Brain pericyte (primary cell): ENCODE data around the gene NOMO2.
"Not testable (repeated sequence)": the region's sequence is repeated elsewhere in the genome, so short reads cannot be mapped to it uniquely, and the experiment has no call there.

ENCODE experiments used
- DNase-seq: peaks from one replicate; pipeline ENCODE4 v3.0.0-alpha.2; 2012; ENCODE audit warnings: low read depth, low spot score

The NOMO2 gene

GRCh38 chr16:18561727-18562314 is at the start of gene NOMO2:
Gene NOMO2 (minus strand): TSS chr16:18562097. CDS start chr16:18562040, 57 bp downstream.
- DNase-seq: not testable (repeated sequence)

DNA sequence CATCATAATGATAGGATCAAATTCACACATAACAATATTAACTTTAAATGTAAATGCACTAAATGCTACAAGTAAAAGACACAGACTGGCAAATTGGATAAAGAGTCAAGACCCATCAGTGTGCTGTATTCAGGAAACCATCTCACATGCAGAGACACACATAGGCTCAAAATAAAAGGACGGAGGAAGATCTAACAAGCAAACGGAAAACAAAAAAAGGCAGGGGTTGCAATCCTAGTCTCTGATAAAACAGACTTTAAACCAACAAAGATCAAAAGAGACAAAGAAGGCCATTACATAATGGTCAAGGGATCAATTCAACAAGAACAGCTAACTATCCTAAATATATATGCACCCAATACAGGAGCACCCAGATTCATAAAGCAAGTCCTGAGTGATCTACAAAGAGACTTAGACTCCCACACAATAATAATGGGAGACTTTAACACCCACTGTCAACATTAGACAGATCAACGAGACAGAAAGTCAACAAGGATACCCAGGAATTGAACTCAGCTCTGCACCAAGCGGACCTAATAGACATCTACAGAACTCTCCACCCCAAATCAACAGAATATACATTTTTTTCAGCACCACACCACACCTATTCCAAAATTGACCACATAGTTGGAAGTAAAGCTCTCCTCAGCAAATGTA is 48.4 kb upstream of the NOMO2 start:
- DNase-seq: not testable (repeated sequence)

GRCh38 chr16:18608271-18608670 is 46.4 kb upstream of the NOMO2 start:
- DNase-seq: not testable (repeated sequence)

- not testable (repeated sequence) for DNase-seq
Measured at GRCh38 chr16:18603572-18604246, 41.8 kb upstream of the NOMO2 start.

- not testable (repeated sequence) for DNase-seq
Measured at GRCh38 chr16:18598582-18598981, 36.7 kb upstream of the NOMO2 start.

GRCh38 chr16:18597734-18598133 is 35.8 kb upstream of the NOMO2 start:
- DNase-seq: not testable (repeated sequence)

GRCh38 chr16:18597319-18597718 is 35.4 kb upstream of the NOMO2 start:
- not testable (repeated sequence) for DNase-seq

- DNase-seq: not testable (repeated sequence)
Measured at GRCh38 chr16:18595796-18596195, 33.9 kb upstream of the NOMO2 start.

DNA sequence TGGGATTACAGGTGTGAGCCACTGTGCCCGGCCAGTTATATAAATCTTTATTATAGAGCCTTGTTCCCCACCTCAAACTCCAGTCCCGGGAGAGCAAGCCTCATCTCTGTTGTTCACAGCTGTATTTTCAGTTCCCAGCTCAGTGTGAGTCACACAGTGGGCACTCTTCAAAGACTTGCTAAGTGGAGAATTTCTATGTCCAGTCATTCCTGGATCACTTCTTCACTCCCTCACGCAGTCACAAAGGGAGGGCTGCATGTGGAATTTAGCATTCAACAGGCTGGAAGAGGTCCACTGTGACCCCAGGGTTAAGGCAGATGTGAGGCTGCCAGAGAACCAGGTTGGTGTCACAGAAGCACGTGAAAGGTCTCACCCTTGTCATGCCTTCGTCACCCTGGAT is 33.0 kb upstream of the NOMO2 start:
- DNase-seq: not testable (repeated sequence)

DNA sequence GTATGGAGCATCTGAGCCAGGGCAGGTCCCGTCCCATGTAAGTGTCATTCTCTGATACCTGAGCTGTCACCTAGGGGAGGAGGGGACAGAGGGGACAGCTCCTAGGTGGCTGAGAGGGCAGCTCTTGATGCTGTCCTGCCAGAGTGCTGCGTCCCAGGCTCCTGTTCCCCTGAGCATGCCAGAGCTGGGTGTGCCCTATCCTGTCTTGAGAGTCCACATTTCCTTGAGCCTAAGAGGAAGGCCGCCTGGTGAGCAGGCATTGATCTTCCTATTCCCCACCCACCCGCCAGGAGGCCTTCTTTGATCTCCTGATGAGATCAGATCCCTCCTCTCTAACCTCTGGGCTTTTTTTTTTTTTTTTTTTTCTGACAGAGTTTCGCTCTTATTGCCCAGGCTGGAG is 32.0 kb upstream of the NOMO2 start:
- not testable (repeated sequence) for DNase-seq

DNA sequence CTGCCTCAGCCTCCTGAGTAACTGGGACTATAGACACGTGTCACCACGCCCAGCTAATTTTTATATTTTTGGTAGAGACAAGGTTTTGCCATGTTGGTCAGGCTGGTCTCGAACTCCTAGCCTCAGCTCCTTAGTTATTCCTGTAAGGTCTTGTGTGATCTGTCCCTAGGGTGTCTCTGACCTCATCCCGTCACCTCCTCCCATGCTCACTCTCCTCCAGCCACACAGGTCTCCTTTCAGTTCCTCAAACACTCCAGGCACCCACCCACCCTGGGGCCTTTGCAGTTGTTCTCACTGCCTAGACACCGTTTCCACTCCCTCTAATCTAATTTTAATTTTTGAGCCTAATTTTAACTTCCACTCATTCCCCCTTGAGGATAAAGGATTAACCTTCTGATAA is 31.1 kb upstream of the NOMO2 start:
- DNase-seq: not testable (repeated sequence)

- DNase-seq: not testable (repeated sequence)
Measured at GRCh38 chr16:18591908-18592307, 30.0 kb upstream of the NOMO2 start.

DNA sequence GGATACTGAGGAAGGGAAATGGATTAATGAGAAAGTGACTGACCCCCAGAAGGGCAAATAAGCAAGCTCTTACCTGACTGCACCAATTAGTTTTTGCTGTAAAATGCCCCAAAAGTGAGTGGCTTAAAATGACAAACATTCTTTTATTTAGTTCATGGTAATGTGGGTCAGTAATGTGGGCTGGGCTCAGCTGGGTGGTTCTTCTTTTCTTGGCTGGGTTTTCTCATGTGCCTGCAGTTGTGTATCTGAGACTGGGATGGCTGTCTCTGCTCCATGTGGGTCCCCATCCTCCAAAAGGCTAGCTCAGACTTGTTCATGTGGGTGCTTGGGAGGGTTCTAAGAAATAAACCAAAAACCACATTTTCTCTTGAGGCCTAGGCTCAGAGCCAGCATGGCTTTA is 29.5 kb upstream of the NOMO2 start:
- DNase-seq: not testable (repeated sequence)

GRCh38 chr16:18589806-18590205 is 27.9 kb upstream of the NOMO2 start:
- DNase-seq: not testable (repeated sequence)

- DNase-seq: not testable (repeated sequence)
Measured at GRCh38 chr16:18586560-18587540, 25.0 kb upstream of the NOMO2 start.

DNA sequence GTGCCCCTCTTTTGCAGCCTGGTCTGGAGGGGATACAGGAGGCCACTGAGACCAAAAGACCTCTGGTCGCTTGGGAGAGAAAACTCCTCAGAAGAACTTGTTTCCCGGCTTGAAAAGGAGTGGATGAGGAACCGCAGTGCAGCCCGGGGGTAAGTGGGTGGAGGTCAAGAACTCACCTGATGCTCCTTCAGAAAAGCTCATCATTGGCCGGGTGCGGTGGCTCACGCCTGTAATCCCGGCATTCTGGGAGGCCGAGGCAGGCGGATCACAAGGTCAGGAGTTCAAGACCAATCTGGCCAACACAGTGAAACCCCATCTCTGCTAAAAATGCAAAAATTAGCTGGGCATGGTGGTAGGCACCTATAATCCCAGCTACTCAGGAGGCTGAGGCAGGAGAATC is 23.9 kb upstream of the NOMO2 start:
- DNase-seq: not testable (repeated sequence)

DNA sequence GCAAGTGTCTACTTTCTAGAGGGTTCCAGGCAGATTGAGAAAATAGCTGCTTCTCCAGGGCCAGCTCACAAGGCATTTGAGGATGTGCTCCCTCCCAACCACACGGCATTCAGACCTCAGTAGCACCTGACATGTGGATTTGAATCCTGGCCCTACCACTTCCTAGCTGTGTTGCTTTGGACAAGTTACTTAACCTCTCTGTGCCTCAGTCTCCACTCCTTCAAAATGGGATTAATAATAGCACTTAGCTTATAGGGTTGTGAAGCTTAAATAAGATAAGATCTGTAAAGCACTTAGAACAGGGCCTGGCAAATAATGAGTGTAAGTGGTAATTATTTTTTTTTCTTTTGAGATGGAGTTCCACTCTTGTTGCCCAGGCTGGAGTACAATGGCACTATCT is 21.0 kb upstream of the NOMO2 start:
- DNase-seq: no peak

GRCh38 chr16:18580396-18580795 is 18.5 kb upstream of the NOMO2 start:
- not testable (repeated sequence) for DNase-seq

DNA sequence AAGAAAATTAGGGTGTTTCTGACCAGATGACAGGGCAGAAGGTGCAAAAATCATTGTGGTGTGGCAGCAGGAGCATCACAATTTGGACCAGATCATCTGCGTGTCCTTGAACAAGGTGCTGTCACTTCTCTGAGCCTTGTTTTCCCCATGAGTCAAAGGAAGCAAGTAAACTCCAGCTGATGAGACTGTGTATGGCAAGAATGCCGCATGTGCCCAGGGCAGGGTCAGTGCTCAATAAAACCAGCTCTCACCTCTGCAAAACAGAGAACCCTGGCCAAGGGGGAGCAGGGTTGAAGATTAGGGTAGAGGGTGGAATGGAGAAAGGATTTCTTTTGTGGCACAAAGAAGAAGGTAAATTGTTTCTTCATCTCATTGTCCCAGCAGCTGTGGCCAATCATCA is 17.4 kb upstream of the NOMO2 start:
- DNase-seq: not testable (repeated sequence)

DNA sequence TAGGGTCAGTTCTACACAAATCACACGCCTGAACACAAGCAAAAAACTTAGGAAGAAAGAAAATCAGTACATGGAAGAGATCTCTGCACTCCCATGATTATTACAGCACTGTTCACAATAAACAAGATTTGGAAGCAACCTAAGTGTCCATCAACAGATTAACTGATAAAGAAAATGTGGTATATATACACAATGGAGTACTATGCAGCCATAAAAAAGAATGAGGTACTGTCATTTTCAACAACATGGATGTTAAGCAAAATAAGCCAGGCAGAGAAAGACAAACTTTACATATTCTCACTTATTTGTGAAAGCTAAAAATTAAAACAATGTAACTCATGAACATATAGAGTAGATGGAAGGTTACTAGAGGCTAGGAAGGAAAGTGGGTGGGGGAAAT is 16.0 kb upstream of the NOMO2 start:
- DNase-seq: not testable (repeated sequence)

GRCh38 chr16:18575945-18576344 is 14.0 kb upstream of the NOMO2 start:
- DNase-seq: not testable (repeated sequence)
